ENCODE data around the gene LBX1. TPM values are rescaled to one million over a fixed set of nuclear protein-coding genes. Genes with fewer than 3 reads are reported as not detected.
"Not testable (repeated sequence)": the region's sequence is repeated elsewhere in the genome, so short reads cannot be mapped to it uniquely, and the experiment has no call there.

Gene LBX1
- total RNA-seq, 1 experiment from 2014 or later: 1.7 TPM

DNA sequence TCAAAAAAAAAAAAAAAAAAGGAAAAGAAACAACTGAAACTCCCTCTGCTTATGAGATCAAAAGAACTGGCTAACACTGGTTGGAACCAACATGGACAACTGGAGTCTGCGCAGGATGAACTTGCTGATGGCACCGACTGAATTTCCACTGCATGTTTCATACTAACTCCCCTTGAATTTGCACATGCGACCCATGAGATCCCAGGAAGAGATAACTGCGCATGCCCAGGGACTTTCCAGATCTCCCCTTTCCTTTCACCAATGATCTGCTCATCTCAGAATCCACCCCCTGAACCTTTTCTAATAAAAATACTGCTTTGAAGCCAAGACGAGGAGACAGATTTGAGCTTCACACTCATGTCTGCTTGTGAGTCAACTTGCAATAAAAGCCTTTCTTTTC lies 20.7 kb downstream of the LBX1 start:
- DNase-seq (ENCODE audit: low read depth): no peak

DNA sequence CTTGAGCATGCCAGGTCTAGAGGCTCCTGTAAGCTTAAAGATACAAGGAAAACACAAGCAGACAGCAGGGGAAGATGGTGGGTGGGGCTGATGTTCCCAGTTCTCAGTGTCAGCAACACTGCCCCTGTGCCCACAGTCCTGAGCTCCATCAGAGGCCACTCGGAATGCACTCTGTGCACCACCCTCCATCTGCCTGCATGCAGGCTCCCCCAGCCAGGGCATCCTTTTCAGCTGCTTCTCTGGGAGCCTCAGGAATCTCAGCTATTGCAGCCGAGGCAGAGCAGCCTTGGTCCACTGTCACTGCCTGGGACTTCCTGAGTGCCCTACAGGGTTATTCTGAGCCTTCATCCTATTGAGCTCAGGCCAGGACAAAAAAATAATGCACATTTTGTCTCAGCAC lies 22.2 kb downstream of the LBX1 start:
- DNase-seq (ENCODE audit: low read depth): no peak

DNA sequence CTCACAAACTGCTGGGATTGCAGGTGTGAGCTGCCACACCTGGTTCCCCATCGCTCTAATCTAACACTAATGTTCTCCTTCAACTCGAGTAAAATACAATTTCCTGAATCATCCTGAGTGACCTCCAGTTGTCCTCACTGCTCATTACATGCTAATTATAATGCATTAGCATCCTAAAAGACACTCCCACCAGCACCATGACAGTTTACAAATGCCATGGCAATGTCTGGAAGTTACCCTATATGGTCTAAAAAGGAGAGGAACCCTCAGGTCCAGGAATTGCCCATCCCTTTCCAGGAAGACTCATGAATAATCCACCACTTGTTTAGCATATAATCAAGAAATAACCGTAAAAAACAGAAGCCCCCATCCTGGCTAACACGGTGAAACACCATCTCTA lies 26.6 kb downstream of the LBX1 start:
- DNase-seq (ENCODE audit: low read depth): not testable (repeated sequence)

DNA sequence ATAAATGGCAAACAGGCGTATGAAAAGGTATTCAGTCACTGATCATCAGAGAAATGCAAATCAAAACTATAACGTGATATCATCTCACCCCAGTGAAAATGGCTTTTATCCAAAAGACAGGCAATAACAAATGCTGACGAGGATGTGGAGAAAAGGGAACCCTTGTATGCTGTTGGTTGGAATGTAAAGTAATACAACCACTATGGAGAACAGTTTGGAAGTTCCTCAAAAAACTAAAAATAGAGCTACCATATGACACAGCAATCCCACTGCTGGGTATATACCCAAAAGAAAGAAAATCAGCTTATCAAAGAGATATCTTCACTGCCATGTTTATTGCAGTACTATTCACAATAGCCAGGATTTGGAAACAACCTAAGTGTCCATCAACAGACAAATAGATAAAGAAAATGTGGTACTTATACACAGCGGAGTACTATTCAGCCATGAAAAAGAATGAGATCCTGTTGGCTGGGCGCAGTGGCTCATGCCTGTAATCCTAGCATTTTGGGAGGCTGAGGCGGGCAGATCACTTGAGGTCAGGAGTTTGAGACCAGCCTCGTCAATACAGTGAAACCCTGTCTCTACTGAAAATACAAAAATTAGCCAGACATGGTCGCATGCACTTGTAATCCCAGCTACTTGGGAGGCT lies 30.8 kb downstream of the LBX1 start:
- DNase-seq (ENCODE audit: low read depth): not testable (repeated sequence)

DNA sequence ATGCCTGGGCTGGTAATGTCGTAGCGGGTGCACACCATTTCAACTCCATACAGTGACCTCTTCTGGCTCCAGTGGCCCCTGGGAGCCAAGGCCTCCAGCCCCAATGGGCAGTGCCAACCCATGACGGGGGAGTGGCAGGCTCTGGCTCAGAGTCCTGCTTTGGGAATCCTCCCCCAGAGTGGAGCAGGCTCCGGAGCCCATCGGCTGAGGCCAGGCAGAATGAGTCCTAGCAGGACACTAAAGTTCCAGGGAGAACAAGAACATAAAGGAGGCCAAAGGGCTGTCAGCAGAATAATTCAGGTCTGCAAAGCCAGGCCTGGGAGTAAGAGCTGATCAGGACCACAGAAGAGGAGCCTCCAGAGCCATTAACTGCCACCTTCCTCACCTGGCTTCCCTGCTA lies 33.3 kb downstream of the LBX1 start:
- DNase-seq (ENCODE audit: low read depth): no peak

DNA sequence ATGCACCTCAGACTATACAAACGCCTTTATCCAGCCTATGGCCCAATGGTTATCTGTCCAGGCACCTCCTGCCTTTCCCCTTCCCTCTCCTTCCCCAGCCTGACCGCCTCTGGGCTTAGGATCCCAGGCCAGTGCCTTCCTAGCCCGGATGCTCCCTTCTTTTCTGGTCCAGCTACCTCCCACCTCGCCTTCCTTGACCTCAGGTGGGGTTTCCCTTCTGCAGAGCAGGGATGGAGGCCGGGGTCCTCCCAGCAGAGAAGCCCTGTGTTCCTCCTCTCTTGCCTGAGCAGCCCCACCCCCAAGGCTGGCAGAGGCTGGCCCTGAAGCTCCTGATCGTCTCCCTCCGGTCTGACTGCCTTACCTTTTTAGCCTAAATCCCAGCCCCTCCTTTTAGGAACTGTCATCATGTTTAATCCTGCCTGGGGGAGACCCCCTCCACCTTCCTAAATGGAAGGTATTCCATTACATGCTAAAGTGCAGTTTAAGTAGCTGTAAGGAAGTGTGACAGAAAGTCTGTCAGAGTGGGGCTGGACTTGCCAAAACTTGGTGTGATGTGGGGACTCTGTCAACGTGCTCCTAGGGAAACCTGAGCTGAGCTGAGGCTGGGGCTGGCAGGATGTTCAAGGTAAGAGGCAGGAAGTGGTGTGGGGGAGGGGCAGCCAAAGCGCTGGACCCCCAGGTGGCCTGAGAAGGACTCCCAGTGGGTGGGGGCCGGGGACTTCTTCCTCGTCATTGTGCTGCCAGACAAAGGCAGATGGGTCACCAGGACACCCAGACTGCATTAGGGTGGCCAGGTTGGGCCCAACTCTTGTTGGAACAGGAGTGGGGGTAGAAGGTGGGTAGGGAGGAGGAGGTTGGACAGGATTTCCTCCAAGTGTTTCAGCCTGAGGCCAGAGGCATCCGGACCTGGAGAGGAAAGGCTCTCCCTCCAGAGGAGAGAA lies 39.5 kb downstream of the LBX1 start:
- DNase-seq (ENCODE audit: low read depth): no peak

DNA sequence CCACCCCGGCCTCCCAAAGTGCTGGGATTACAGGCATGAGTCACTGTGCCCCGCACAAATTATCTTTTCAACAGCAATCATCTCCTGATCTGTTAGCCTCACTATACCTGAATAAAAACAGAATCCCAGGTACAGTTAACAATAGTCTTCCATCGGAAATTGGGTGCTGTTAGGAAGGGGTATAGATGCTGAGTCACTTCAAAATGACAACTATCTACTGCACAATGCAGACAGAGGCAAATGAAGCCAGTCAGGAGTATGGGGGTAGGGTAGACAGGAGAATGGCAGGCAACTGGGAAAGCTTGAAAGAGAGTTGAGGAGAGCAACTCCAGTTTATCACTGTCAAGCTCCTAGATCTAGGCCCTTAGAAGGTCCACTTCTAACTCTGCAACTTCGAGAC lies 40.3 kb downstream of the LBX1 start:
- DNase-seq (ENCODE audit: low read depth): no peak

DNA sequence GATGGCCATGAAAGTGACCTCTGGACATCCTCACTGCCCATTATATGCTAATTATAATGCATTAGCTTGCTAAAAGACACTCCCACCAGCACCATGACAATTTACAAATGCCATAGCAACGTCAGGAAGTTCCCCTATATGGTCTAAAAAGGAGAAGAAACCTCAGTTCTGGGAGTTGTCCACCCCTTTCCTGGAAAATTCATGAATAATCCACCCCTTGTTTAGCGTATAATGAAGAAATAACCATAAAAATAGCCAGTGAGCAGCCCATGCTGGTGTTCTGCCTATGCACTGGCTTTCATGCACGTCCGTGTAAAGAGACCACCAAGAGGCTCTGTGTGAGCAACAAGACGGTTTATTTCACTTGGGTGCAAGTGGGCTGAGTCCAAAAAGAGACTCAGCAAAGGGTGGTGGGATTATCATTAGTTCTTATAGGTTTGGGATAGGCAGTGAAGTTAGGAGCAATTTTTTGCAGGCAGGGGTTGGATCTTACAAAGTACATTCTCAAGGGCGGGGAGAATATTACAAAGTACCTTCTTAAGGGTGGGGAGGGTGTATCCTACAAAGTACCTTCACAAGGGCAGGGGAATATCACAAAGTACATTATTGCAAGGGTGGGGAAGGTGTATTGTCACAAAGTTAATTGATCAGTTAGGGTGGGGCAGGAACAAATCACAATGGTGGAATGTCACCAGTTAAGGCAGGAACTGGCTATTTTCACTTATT lies 45.6 kb downstream of the LBX1 start:
- DNase-seq (ENCODE audit: low read depth): no peak

DNA sequence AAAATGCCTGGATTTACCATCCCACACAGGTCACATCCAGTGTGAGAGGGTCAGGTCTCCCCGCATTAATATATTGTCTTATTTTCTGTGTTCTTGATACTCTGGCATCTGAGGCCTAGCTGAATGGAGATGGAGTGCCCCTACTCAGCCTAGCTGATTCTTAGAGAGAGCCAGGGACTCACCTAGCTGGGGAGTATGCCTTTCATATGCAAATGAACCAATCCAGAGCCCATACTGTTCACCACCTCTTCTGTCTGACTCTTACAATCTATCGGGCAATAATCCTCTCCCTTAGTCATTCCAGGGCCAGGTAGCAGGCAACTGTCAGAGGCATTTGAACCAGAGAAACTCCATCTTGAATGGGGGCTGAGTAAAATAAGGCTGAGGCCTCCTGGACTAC lies 46.3 kb downstream of the LBX1 start:
- no peak for DNase-seq (ENCODE audit: low read depth)

Other genes starting within 250 kb of the LBX1 start
- gene MRPL43, start 242.0 kb downstream of the LBX1 start, total RNA-seq (2014; rRNA removed): 83.7 and 99.8 TPM in 2 replicates
- 7.2 and 9.1 TPM in 2 replicates for gene TWNK, start 241.9 kb downstream of the LBX1 start, total RNA-seq (2014; rRNA removed)
- 161 and 176 TPM in 2 replicates for gene LZTS2, start 229.7 kb downstream of the LBX1 start, total RNA-seq (2014; rRNA removed)
- gene PDZD7, start 198.3 kb downstream of the LBX1 start, total RNA-seq (2014; rRNA removed): 1.2 and 1.4 TPM in 2 replicates
- 91.6 and 101 TPM in 2 replicates for gene SFXN3, start 198.2 kb downstream of the LBX1 start, total RNA-seq (2014; rRNA removed)
- gene KAZALD1, start 167.5 kb downstream of the LBX1 start, total RNA-seq (2014; rRNA removed): 15.1 and 16.1 TPM in 2 replicates
- not detected in 2 replicates for gene TLX1, start 98.2 kb downstream of the LBX1 start, total RNA-seq (2014; rRNA removed)
- 7.2 and 8.3 TPM in 2 replicates for gene BTRC, start 124.7 kb upstream of the LBX1 start, total RNA-seq (2014; rRNA removed)